GM19351 (cell line): ENCODE measurements around the gene TRIM26.

Source experiments
- ATAC-seq: cut with Tn5 transposase; IDR thresholded peaks from one replicate; pipeline ENCODE4 v1.9.1; 2021; ENCODE audit warnings: mild to moderate bottlenecking, moderate library complexity; ENCODE audit not compliant: unreplicated experiment

TRIM26 gene

DNA sequence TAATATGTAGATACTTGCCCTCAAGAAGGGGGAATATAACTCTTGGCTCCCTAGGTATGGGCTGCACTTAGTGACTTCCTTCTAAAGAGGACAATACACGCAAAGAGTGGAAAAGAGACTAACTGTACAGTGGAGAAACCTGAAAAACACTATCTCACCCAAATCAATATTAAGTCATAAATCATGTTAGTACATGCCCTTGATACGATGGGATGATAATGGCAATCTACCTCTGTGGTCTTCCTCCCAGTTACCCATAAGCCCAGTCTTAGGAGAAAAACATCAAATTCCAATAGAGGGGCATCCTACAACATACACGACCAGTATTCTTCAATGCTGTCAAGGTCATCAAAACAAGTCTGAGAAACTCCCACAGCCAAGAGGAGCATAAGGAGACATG, 1.3 kb downstream of the TRIM26 start:
- no peak for ATAC-seq

DNA sequence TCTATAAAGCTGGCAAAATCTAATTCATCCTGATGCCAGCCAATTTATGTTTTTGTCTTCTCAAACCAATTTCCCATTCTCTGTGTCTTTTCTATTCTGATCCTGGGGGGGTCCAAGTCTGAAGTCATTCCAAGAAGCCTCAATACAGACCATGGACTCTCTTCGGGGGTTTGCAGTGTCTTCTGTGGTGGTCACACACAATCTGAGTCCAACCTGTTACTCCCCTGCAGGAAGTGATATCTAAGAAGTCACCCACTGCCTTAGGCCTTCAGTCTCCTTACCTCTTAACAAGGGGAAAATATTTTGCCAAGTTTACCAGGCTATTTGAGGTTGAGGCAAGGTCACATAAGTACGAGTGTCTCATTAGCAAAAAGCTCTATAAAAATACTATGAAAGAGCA, 1.9 kb downstream of the TRIM26 start:
- no peak for ATAC-seq

- ATAC-seq = no peak
These were observed 5.4 kb downstream of the TRIM26 start for GRCh38 chr6:30207619-30208295.

- ATAC-seq = no peak
These were observed 6.2 kb downstream of the TRIM26 start for GRCh38 chr6:30206799-30207618.

- no peak for ATAC-seq
These were observed 7.1 kb downstream of the TRIM26 start for GRCh38 chr6:30206152-30206551.

DNA sequence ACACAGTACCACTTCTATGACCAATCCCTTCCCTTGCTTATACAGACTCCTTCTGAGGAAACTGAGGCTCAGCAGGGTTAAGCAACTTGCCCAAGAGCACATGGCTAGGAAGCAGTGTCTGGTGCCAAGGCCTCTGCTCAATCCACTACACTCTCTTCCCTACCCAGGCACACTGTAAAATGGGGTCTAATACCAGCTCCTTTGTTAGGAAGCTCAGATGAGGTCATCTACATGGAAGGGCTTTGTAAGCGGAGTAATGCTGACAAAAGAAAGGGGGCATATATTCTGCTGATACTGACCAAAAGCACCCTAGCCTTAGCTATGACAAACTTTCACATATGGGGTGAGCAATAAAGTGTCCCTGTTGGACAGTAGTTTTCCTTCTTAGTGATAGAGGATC, 9.1 kb downstream of the TRIM26 start:
- no peak for ATAC-seq

- ATAC-seq = no peak
These were observed 10.8 kb downstream of the TRIM26 start for GRCh38 chr6:30202366-30202765.

GRCh38 chr6:30200551-30201281, 12.5 kb downstream of the TRIM26 start:
- peak; percentile 50 for ATAC-seq

- ATAC-seq = no peak
These were observed 14.8 kb downstream of the TRIM26 start for GRCh38 chr6:30198166-30199084.

- no peak for ATAC-seq
These were observed 16.8 kb downstream of the TRIM26 start for GRCh38 chr6:30196376-30196775.

- ATAC-seq = no peak
These were observed 17.3 kb downstream of the TRIM26 start for GRCh38 chr6:30195951-30196350.

DNA sequence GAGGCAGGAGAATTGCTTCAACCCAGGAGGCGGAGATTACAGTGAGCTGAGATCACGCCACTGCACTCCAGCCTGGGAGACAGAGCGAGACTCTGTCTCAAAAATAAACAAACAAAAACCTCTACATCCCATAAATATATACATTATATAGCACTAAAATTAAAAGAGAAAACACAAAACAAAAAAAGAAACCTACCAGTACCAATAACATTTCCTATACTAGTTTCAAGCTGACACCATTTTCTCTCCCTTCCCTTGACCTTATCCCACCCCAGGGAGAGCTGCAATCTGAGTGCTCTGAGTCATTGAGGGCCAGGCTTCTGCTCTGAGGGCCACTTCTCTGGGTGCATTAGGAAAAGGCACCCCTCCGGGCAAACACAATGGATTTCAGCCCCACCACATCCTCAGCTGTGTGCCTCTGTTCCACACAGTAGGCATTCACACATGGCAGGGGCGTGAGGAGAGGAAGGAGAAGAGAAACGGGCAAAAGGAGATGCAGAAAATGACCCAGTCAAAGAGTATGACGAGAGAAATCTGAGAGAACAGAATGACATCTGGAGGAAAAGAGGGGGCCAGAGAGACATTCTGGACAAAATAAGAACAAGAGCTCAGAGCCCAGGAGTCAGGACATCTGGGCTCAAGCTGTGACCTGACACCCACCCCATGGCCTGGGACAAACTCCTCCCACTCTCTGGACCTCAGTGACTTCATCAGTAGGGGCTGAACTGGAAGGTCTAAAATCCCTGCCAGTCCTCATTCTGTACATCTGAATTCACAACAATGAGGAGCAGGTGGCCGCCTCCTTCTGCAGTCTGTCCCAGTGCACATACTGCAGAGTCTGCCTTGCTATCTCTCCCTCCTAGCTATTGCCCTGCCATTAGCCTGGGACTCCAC, 18.2 kb downstream of the TRIM26 start:
- ATAC-seq = no peak

DNA sequence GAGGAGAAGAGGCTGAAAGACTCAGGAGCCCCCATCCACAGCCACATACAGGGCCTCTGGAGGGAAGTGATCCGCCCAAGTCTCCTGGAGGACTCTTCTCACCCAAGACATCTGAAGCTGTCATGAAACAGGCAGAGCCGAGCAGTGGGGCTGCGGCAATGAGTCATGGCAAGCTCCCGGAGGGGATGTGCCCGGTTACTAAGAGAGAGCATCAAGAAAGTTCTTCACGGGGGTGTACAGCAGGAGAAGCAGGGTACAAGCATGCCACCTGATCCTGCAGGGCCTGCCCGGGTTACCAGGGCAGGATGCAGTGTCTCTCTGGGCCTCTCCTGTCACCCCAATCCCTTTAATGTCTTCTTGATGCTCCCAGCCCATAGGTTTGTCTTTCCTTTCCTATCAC, 21.1 kb downstream of the TRIM26 start:
- no peak for ATAC-seq

DNA sequence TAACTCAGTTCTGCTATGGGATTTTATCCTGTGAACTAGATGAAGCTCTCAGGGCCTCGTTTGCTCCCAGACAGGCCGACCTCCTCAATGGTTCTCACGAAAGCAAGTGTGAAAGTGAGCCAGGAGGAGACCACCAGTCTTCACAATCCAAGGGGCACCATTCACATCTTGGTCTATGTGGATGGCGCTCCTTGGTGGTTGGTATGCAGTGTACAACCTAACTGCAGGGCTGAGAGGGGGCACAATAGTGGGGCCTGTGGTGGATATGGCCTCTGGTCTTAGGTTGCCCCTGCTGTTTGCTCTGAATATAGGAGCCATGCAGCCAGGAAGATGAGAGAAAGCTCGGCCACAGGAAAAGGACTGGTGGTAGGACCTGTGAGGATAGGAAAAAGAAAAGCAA, 24.7 kb downstream of the TRIM26 start:
- ATAC-seq = no peak

- ATAC-seq = no peak
These were observed 27.2 kb downstream of the TRIM26 start for GRCh38 chr6:30185846-30186484.

- no peak for ATAC-seq
These were observed 28.7 kb downstream of the TRIM26 start for GRCh38 chr6:30184417-30185031.

DNA sequence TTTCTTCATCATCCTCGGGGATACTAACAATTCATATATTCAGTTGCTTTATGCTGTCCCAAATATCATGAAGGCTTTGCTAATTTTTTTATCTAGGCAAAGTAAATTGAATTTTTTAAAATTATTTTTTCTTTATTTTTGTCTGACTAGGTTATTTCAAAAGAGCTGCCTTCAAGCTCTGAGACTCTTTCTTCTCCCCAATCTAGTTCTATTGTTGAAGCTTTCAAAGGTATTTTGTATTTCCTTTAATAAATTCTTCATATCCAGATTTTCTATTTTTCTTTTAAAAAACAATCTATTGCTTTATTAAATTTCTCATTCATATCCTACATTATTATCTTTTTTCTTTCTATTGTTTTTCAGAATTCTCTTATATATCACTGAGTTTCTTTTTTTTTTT, 33.1 kb downstream of the TRIM26 start:
- ATAC-seq = no peak

- ATAC-seq = no peak
These were observed 34.4 kb downstream of the TRIM26 start for GRCh38 chr6:30178837-30179236.

DNA sequence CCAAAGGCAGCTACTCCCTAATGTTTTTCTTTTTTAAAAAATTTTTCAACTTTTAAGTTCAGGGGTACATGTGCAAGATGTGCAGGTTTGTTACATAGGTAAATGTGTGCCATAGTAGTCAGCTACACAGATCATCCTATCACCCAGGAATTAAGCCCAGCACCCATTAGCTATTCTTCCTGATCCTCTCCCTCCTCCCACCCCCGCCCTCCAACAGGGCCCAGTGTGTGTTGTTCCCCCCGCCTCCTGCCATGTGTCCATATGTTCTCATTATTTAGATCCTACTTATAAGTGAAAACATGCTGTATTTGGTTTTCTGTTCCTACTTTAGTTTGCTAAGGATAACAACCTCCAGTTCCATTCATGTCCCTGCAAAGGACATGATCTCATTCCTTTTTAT, 37.4 kb downstream of the TRIM26 start:
- ATAC-seq = no peak
